GM19193 (cell line): ENCODE measurements around the gene IPO11.

Experiments
- POLR2A ChIP-seq: IDR thresholded peaks from 4 replicates; pipeline ENCODE4 v1.6.1; 2011; ENCODE audit not compliant: insufficient read depth, insufficient read length; ENCODE audit errors: extremely low read depth

The IPO11 gene

DNA sequence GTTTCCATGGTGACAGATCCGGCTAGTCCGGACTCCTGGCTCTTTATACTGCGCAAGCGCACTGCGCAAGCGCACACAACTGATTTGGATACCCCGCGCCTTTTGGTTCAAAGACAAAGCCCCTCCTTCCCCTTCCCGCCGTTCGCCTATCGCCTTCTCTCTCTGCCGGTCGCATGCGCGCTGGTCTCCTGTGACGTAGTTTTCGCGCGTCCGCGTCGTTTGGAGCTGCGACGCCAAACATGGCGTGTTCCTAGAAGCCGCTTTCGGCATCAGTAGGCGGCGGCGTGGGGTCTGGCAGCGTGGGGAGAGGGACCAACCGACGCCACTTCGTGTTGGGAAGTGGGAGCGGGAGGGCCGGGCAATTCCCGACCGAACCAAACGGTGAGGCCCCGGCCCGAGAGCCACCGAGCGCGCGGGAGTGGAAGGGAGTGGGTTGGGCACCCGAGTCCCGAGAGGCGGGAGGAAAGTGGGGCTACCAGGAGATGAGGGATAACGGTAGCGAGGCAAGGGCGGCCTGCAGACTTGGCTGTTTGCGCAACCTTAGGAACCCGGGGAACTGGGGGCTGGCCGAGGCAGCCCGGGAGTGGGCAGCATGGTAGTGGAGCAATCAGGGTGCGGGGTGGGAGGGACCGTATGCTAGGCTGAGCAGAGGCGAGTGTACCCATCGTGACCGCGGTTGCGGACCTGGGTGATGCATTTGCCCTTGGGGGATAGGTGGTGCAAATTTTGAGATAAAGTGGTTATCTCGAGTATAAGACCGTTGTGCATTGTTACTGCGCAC is at the start of gene IPO11:
Gene IPO11 (plus strand): TSS at position 215 of the 781 bp plus-strand sequence. CDS start 24,517 bp downstream, outside the sequence.
- peak; percentile 87 for TF ChIP-seq POLR2A

DNA sequence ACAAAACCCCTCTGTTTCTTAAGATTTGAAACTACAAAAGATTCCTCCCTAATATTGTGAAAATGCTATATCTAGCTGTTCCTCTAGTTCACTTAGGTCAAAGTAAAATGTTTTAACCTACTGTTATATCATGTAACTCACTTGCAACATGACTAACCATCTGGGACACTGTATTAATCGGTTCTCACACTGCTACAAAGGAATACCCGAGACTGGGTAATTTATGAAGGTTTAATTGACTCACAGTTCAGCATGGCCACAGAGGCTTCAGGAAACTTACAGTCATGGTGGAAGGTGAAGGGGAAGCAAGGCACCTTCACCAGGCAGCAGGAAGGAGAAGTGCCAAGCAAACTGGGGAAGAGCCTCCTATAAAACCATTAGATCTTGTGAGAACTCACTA is 43.5 kb upstream of the IPO11 start:
- TF ChIP-seq POLR2A, result no peak

DNA sequence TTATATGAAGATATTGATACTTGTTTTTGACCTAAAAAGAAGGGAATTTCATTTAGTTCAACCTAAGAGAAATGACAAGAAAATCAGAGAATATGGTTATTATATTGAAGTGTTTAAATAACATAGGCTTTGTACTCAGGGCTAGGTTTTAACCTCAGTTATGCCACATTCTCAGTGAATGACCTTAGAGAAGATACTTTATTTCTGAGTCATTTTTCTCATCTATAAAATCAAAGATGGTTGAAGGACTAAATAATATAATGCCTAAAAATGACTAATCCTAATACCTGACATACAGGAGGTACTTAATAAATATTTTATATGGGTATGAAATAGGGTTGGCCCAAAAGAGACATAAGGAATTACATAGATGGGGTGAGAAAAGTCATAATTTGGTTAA is 41.2 kb upstream of the IPO11 start:
- no peak for TF ChIP-seq POLR2A

DNA sequence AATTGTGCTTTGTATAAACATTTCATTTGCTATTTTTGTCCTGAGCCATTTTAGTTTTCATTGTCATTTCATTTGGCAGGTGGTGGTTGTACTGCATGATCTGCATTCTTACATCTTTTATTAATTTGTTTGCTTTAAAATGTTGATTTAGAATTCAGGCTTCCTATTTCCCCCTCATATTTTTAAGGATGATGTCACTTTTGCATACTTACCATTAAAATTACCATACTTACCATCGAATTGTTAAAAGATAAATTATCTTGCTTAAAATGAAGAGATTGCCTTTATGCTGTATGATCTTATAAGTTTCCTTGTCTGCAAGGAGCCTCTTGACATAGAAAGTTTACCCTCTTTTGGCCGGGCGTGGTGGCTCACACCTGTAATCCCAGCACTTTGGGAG is 40.0 kb upstream of the IPO11 start:
- TF ChIP-seq POLR2A, result no peak

DNA sequence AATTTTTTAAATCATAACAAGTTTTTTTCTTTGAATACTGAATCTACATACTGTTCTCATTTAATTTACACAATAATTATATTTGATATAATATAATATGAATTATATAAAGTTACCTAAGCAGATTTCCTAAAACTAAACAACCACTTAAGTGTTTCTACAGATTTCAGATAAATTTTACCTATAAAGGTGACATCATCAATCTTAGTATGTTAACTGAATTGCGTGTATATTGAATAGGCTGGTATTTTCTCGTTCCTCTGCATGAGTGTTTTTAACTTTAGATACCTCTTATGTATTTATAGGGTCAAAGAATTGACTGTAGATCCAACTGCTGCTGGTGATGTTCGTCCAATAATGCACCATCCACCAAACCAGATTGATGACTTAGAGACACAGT is 39.2 kb upstream of the IPO11 start:
- no peak for TF ChIP-seq POLR2A

DNA sequence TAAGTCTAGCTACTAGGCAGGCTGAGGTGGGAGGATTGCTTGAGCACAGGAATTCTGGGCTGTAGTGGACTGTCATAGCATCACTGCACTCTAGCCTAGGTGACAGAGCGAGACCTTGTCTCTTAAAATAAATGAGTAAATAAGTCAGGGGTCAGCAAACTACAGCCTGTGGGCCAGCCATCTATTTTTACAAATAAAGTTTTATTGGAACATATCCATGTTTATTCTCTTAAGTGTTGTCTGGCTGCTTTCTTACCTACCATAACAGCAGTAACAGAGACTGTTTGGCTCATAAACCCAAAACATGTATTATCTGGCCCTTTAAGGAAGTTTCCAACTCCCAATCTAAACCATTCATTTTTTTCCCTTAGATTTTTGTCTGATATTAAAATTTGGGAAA is 38.5 kb upstream of the IPO11 start:
- TF ChIP-seq POLR2A, result no peak

DNA sequence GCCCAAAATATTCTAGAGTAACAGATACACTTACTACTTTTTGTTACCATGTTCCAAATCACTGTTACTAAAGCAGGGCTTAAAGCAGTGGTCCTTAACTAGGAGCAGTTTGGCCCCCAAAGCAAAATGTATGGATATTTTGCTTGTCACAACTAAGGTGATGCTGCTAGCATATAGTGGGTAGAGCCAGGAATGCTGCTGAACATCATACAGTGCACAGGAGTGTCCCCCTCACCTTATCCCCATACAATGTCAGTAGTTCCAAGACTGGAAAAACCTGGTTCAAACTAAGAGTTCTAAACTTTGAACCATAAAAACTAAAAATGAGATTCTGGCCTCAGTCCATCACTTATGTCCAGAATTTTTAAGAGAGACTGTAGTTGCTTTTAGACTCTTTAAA is 36.9 kb upstream of the IPO11 start:
- no peak for TF ChIP-seq POLR2A

DNA sequence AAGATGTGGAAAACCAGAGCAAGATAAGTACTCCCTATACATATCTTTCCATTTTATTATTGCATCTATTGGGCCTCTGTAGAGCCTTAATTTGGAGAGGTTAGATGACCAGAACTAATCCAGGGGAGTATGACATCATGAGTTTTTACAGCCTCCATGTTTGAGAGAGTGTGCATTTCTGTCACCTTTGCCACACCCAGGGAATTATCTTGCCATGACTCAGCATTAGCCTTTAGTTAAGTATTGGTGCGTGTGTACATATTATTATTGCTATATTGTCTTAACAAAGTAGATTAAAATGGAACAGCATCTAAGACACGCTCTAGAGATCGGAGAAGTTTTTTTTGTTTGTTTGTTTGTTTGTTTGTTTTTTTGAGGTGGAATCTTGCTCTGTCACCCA is 36.5 kb upstream of the IPO11 start:
- no peak for TF ChIP-seq POLR2A

DNA sequence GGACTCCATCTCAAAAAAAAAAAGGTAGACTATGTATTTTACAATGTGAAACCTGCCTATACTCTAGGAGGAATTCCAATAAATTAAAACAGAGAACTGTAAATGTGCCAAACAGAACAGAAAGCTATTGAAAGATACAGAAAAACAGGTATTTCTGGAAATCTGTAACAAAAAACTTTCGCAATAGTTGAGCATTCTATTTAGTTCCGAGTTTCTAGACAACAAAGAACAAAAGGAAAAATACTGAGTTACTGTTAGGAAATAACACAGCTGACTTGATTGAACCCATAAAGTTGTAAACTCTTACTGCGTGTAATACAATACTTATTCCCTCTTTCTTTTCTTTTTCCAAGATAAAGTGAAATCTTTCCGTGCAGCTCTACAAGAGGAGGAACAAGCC is 27.4 kb upstream of the IPO11 start:
- TF ChIP-seq POLR2A, result no peak

DNA sequence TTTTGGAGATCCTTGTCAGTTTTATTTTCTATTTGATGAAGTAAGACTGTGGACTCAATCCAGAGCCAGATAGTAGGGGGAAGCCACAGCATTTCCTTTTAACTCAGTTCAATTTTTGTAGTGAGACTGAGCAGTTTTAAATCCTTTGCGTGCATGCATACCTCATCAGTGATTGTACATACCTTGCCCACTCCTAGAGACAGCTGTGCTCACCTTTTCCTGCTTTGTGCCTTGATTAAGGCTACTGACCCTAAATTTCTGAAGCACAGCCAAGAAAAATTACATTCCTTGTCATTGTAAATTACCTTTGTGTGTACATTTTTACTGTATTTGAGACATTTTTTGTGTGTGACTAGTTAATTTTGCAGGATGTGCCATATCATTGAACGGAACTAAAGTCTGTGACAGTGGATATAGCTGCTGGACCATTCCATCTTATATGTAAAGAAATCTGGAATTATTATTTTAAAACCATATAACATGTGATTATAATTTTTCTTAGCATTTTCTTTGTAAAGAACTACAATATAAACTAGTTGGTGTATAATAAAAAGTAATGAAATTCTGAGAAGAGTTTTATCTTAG is 26.7 kb upstream of the IPO11 start:
- no peak for TF ChIP-seq POLR2A

DNA sequence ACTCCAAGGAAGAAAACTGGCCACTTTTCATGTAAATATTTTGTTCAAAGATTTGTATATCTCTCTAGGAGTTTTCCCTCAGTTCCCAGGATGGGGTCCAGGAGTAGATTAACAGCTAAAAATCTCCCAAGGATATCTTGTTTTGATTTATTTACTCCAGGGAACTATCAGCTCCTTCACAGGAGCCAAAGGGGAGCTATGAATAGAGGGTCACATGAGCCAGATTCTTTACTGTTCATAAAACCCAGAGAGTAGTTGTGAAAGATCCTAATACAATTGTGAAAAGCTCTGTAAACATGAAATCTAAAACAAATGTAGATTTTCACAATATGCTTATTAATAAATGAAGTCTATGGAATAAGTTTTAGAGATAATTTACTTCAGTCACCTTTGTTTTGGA is 25.7 kb upstream of the IPO11 start:
- no peak for TF ChIP-seq POLR2A

DNA sequence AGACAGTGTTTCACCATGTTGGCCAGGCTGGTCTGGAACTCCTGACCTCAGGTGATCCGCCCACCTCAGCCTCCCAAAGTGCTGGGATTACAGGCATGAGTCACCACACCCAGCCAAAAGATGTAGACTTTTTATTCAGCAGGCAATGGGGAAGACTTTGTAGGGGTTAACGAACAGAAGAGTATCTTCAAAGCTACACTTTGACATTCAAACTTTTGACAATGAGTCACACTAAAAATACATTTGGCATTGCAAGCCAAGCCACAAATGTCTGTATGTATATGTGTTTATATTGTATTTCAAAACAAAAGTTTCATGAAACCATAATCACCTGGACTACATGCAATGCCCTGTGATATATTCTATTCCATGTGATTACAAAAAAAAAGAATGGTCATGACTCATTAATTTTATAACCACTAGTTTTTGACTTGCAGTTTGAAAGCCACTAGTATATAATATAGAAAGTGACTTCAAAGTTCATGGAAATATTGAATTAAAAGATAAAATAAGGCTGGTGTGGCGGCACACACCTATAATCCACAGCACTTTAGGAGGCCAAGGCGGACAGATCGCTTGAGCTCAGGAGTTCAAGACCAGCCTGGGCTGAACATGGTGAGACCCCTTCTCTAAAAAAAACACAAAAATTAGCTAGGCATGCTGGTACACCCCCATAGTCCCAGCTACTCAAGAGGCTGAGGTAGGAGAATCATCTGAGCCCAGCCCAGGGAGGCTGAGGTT is 17.2 kb upstream of the IPO11 start:
- no peak for TF ChIP-seq POLR2A

DNA sequence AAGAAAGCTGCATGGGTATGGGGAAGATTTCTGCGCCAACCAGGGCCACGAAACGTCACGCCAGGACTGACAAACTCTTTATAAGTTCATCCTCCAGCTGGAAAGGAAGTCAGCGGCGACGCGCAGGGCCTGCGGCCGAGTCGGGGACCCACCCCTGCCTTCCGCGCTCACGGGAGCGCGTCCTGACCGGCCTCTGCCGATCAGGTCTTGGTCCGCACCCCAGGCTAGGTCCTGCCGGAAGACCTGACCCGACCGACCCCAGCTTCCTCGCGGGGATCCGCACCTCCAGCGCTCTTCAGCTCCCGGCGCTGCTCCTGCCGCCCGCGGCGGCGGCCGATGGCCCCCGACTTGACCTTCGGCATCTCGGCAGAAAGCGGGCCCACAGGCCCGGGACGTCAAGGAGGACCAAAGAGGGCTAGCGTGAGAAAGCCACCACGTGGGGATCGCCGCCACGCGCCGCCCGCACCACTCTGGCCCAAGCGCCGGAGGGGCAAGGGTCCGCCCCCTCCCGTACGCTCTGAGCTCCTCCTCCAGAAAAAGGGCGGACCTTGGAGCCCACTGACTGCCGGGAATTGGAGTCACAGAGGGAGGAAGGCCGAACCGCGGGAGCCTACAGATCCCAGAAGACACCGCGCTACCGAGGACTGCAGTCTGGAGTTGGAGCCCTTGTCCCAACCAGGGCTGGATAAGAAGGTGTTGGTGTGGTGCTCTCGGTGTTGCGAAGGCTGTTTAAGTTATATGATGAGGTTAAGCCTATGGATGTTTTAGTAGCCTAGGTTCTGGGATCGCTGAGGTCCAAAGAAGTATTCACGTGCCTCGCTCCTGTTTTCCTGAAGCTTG is 8.9 kb upstream of the IPO11 start, which contains the start of gene DIMT1:
Gene DIMT1 (minus strand): TSS at position 495 of the 840 bp plus-strand sequence. CDS start 133 bp downstream, at position 362.
- TF ChIP-seq POLR2A, result peak; percentile 90

DNA sequence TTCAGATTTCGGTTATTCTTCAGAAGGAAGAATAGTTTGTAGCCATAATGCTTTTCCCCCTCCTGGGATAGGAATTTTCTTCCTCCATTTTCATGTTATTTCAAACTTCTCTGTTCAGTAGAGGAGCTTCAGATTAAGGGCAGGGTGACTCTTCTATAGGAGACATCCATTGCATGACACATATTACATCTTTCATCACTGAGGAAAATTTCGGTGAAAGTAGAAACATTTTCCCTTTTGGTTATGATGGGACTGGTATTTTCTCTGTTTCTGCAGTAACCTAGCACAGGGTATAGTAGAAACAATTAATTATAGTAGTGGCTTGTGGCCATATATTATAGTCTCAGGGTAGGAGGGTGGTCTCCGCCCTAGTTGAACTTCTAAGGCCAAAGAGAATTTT is 1.1 kb downstream of the IPO11 start:
- TF ChIP-seq POLR2A, result no peak
